HepG2 (cell line): Measurements from ENCODE around the gene SAP30. TPM values are rescaled to one million over a fixed set of nuclear protein-coding genes. Genes with fewer than 3 reads are reported as not detected.

Experiments used
- ARID4A ChIP-seq: sonication (generic); formaldehyde crosslinking; IDR thresholded peaks from 2 replicates; pipeline ENCODE4 v1.5.0; 2020; ENCODE audit warnings: mild to moderate bottlenecking, missing genetic modification reagents, borderline replicate concordance
- ASH2L ChIP-seq: fragments of 300-600, 200-600 bp; sonication (generic); IDR thresholded peaks from 2 replicates; pipeline ENCODE4 v1.7.0; 2017; ENCODE audit warnings: low read depth, mild to moderate bottlenecking, moderate library complexity, mixed read lengths, low read length; ENCODE audit not compliant: insufficient read length
- ELF1 ChIP-seq: sonication (generic); formaldehyde crosslinking; IDR thresholded peaks from 2 replicates; pipeline ENCODE4 v1.4.0; 2020; ENCODE audit warnings: missing genetic modification reagents
- FOXK1 ChIP-seq: sonication (generic); formaldehyde crosslinking; IDR thresholded peaks from 2 replicates; pipeline ENCODE4 v1.4.0; 2020; ENCODE audit warnings: low read depth, missing genetic modification reagents, borderline replicate concordance
- HMGXB4 ChIP-seq, 2 experiments: sonication (generic) in 1 of 2; formaldehyde crosslinking in 1 of 2; IDR thresholded peaks; 2 replicates each; pipeline versions ENCODE4 v1.4.0 to v1.6.1; 2018 to 2020; ENCODE audit warnings: missing genetic modification reagents in 2 of 2, borderline replicate concordance in 1 of 2, low read depth in 1 of 2, mild to moderate bottlenecking in 1 of 2, missing biosample characterization in 1 of 2
- KAT8 ChIP-seq: IDR thresholded peaks from 2 replicates; pipeline ENCODE4 v1.6.1; 2016; ENCODE audit warnings: missing genetic modification reagents, missing compliant biosample characterization
- KDM2A ChIP-seq: sonication (generic); formaldehyde crosslinking; IDR thresholded peaks from 2 replicates; pipeline ENCODE4 v1.4.0; 2020; ENCODE audit warnings: low read depth, missing genetic modification reagents, borderline replicate concordance
- KDM4B ChIP-seq: sonication (generic); formaldehyde crosslinking; IDR thresholded peaks from 2 replicates; pipeline ENCODE4 v1.4.0; 2020; ENCODE audit warnings: missing genetic modification reagents
- MED1 ChIP-seq: sonication (generic); formaldehyde crosslinking; IDR thresholded peaks from 2 replicates; pipeline ENCODE4 v1.4.0; 2020; ENCODE audit warnings: missing genetic modification reagents
- RXRA ChIP-seq: sonication (generic); formaldehyde crosslinking; IDR thresholded peaks from 2 replicates; pipeline ENCODE4 v1.5.1; 2020; ENCODE audit warnings: missing genetic modification reagents
- SIN3A ChIP-seq: IDR thresholded peaks from 2 replicates; pipeline ENCODE4 v1.6.1; 2011; ENCODE audit warnings: low read depth, mild to moderate bottlenecking, control low read depth, low read length, borderline replicate concordance
- SRSF4 ChIP-seq: fragments of 200-400 bp; formaldehyde crosslinking; IDR thresholded peaks from one replicate; pipeline ENCODE4 v1.6.1; 2018; ENCODE audit warnings: mild to moderate bottlenecking, low read depth, low read length, moderate library complexity; ENCODE audit not compliant: poor library complexity, severe bottlenecking
- TARDBP ChIP-seq: sonication (generic); formaldehyde crosslinking; IDR thresholded peaks from 2 replicates; pipeline ENCODE4 v1.8.0; 2022; ENCODE audit warnings: mild to moderate bottlenecking, missing genetic modification reagents
- TFDP2 ChIP-seq: sonication (generic); formaldehyde crosslinking; IDR thresholded peaks from 2 replicates; pipeline ENCODE4 v1.4.0; 2020; ENCODE audit warnings: missing genetic modification reagents
- ZNF768 ChIP-seq: sonication (generic); formaldehyde crosslinking; IDR thresholded peaks from 2 replicates; pipeline ENCODE4 v1.4.0; 2020; ENCODE audit warnings: missing genetic modification reagents
- ZNF777 ChIP-seq: sonication (generic); formaldehyde crosslinking; IDR thresholded peaks from 2 replicates; pipeline ENCODE4 v1.4.0; 2020; ENCODE audit warnings: missing genetic modification reagents
- ZSCAN22 ChIP-seq: sonication (generic); formaldehyde crosslinking; IDR thresholded peaks from 2 replicates; pipeline ENCODE4 v1.4.0; 2020; ENCODE audit warnings: mild to moderate bottlenecking, missing genetic modification reagents
- polyA plus RNA-seq, 8 experiments: library from polyadenylated mRNA; depleted of rRNA in 3 of 8; stranded (reverse) in 7 of 8; unstranded in 1 of 8; fragments of >200 nt; fragmentation: Illumina TruSeq in 4 of 8; extraction: Trizol in 4 of 8; gene quantifications; 2 replicates each; pipeline versions ENCODE4 v1.2.1 to v1.2.3, GENCODE V29; 2011 to 2016; ENCODE audit warnings: low read depth in 4 of 8, missing spikeins in 1 of 8, mixed read lengths in 1 of 8; ENCODE audit not compliant: insufficient read depth in 1 of 8
- total RNA-seq, 5 experiments: library from RNA; depleted of rRNA; stranded (reverse); fragments of >200 nt; fragmentation: Illumina TruSeq; extraction: Trizol; gene quantifications; 2 replicates each; pipeline ENCODE4 v1.2.3, GENCODE V29; 2016; ENCODE audit warnings: low read depth in 1 of 5
- TF ChIP-seq, protein P1 (sequence below): sonication (generic); formaldehyde crosslinking; IDR thresholded peaks from 2 replicates; pipeline ENCODE4 v1.8.1; 2023; ENCODE audit warnings: mild to moderate bottlenecking, missing genetic modification reagents

Gene SAP30
- total and polyA plus RNA-seq, 2 of the 13 experiments (the other 11 are each of a cell fraction or from before 2014, with no cell fraction given), result 14.2 to 25.1 TPM

DNA sequence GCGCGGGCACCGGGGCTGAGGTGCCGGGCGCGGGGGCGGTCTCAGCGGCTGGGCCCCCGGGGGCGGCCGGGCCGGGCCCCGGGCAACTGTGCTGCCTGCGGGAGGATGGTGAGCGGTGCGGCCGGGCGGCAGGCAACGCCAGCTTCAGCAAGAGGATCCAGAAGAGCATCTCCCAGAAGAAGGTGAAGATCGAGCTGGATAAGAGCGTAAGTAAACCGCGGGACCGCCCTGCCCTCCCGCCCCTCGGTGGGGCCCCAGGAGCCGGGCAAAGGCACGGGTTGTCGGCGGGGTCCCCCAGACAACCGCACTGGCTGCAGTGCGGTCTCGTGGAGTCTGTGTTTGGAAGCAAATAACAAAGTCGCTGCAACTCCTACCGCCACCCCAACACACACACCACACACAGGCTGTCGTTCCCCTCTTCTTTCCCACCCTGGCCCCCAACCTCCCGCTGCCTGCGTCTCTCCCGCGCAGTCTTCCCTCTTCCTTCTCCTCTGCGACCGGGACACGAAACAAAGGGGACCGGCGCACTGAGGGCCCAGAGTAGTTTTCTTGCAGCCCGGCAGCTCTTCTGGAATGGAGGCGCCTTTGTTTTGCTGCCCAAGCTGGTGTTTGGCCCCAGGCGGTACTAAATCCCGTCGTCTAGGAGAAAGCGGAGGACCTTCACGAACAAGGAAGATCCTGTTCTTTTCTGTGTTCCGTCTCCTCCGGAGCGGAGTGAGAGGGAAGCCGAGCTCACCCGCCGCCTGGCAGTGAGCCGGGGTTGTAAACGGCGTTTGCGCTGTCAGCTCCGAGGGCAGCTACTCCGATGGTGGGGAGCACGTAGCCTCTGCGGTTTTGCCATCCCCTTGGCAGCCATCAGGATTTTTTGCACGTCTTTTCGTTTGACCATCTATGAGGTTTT is 788 bp downstream of the SAP30 start (continued):
- TF ChIP-seq KDM2A (CRISPR knock-in tag), result peak; percentile 76
- peak; percentile 35; the same call in 1 of the 2 replicates for TF ChIP-seq FOXK1 (CRISPR knock-in tag)
- peak; percentile 66 for TF ChIP-seq ZNF777
- 0 out of 2 replicates have a peak, but pooled peaks have one; percentile 19 for TF ChIP-seq KDM4B (CRISPR knock-in tag)
- TF ChIP-seq ASH2L, result peak; percentile 73
- TF ChIP-seq TFDP2, result no peak
- 0 out of 2 replicates have a peak, but pooled peaks have one; percentile 12 for TF ChIP-seq ELF1 (CRISPR knock-in tag)
- 0 out of 2 replicates have a peak, but pooled peaks have one; percentile 20 for TF ChIP-seq TARDBP (CRISPR knock-in tag)
- TF ChIP-seq KAT8 (CRISPR knock-in tag), result 0 out of 2 replicates have a peak, but pooled peaks have one; percentile 36
- peak; percentile 57; the same call in 1 of the 2 replicates for TF ChIP-seq ARID4A (CRISPR knock-in tag)
- TF ChIP-seq SIN3A, result peak; percentile 40; the same call in 1 of the 2 replicates
- TF ChIP-seq ZNF768 (CRISPR knock-in tag), result peak; percentile 25; the same call in 1 of the 2 replicates
- peak; percentile 58; the same call in 1 of the 2 replicates for TF ChIP-seq ZSCAN22
- peak; percentile 31 to 62; a peak in 2 of 4 replicates for TF ChIP-seq HMGXB4 (CRISPR knock-in tag; IDR thresholded peaks at IDR 0.05; ENCODE audit: borderline replicate concordance in 1 of 2, low read depth in 1 of 2)
- no peak for TF ChIP-seq SRSF4
- TF ChIP-seq RXRA (CRISPR knock-in tag), result 0 out of 2 replicates have a peak, but pooled peaks have one; percentile 22
- TF ChIP-seq MED1, result peak; percentile 32; the same call in 1 of the 2 replicates
- TF ChIP-seq, protein P1, sequence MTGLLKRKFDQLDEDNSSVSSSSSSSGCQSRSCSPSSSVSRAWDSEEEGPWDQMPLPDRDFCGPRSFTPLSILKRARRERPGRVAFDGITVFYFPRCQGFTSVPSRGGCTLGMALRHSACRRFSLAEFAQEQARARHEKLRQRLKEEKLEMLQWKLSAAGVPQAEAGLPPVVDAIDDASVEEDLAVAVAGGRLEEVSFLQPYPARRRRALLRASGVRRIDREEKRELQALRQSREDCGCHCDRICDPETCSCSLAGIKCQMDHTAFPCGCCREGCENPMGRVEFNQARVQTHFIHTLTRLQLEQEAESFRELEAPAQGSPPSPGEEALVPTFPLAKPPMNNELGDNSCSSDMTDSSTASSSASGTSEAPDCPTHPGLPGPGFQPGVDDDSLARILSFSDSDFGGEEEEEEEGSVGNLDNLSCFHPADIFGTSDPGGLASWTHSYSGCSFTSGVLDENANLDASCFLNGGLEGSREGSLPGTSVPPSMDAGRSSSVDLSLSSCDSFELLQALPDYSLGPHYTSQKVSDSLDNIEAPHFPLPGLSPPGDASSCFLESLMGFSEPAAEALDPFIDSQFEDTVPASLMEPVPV, result 0 out of 2 replicates have a peak, but pooled peaks have one; percentile 24
